VCaP (cell line): ENCODE results near the gene RIN3.

ENCODE experiments used
- H3K27ac ChIP-seq: fragments of 450-650 bp; 2 replicates; pipeline ENCODE4 v1.5.1; 2017
- CTCF ChIP-seq: fragments of 450-650 bp; conservative IDR thresholded peaks from 2 replicates; pipeline ENCODE4 v1.5.1; 2017; ENCODE audit warnings: mild to moderate bottlenecking, moderate library complexity

The RIN3 gene

GRCh38 chr14:92719421-92719820, 205.8 kb downstream of the RIN3 start:
- H3K27ac ChIP-seq, result peak overlapping the region; percentile 77
- no peak for TF ChIP-seq CTCF

- peak overlapping the region; percentile 77 for H3K27ac ChIP-seq
- no peak for TF ChIP-seq CTCF
Measured at GRCh38 chr14:92719890-92720323, 206.3 kb downstream of the RIN3 start.

- no peak for TF ChIP-seq CTCF
- peak overlapping the region; percentile 79 for H3K27ac ChIP-seq
Measured at GRCh38 chr14:92724516-92725340, 211.1 kb downstream of the RIN3 start.

GRCh38 chr14:92726135-92726932, 212.8 kb downstream of the RIN3 start:
- H3K27ac ChIP-seq, result peak overlapping the region; percentile 79
- TF ChIP-seq CTCF, result no peak

- H3K27ac ChIP-seq, result peak overlapping the region; percentile 79
- TF ChIP-seq CTCF, result no peak
Measured at GRCh38 chr14:92726933-92727262, 213.3 kb downstream of the RIN3 start.

- H3K27ac ChIP-seq, result no peak overlapping the region
- no peak for TF ChIP-seq CTCF
Measured at GRCh38 chr14:92728759-92729364, 215.3 kb downstream of the RIN3 start.
